ENCODE measurements around the gene HIPK3.

DNA sequence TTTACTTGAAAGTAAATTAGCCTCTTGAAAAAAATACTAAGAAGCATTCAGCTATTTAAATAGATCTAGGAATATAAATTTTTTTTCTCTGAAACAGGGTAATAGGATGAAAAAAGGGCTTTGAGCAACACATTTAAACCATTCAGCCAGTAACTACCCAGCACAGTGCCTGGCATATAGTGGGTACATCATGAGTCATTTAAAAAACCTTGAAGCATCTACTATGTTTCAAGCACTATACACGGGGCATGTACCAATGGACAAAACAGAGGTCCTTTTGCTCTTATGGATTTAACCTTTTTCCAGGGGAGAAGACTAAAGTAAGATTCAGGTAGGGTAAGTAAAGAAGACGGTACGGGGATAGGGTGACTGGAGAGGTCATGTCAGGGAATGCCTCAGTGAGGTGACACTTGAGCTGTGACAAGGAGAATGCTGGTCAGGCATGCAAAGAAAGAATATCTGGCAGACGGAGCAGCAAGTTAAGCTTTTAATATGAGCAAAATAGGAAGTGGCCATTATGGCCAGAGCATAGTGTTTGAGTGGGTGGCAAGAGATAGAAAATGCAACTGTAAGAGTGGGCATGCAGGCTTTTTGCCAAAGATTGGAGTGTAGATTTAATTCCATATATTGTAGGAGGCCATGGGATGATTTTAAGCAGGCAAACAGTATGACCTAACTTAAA lies 101.1 kb downstream of the HIPK3 start:
- TF ChIP-seq, protein P1, sequence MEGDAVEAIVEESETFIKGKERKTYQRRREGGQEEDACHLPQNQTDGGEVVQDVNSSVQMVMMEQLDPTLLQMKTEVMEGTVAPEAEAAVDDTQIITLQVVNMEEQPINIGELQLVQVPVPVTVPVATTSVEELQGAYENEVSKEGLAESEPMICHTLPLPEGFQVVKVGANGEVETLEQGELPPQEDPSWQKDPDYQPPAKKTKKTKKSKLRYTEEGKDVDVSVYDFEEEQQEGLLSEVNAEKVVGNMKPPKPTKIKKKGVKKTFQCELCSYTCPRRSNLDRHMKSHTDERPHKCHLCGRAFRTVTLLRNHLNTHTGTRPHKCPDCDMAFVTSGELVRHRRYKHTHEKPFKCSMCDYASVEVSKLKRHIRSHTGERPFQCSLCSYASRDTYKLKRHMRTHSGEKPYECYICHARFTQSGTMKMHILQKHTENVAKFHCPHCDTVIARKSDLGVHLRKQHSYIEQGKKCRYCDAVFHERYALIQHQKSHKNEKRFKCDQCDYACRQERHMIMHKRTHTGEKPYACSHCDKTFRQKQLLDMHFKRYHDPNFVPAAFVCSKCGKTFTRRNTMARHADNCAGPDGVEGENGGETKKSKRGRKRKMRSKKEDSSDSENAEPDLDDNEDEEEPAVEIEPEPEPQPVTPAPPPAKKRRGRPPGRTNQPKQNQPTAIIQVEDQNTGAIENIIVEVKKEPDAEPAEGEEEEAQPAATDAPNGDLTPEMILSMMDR (conservative IDR thresholded peaks at IDR 0.05; ENCODE audit: low read depth in 2 of 2), result no peak
- TF ChIP-seq EZH2 (IDR thresholded peaks at IDR 0.05; ENCODE audit: low read depth, unreplicated experiment) (no peak), EZH2phosphoT487 (IDR thresholded peaks at IDR 0.05; ENCODE audit: unreplicated experiment) (no peak), NANOG (IDR thresholded peaks at IDR 0.05; ENCODE audit: borderline replicate concordance) (no peak), ZNF331 (CRISPR knock-in tag; IDR thresholded peaks at IDR 0.05; ENCODE audit: low read depth) (no peak), ZNF114 (CRISPR knock-in tag; IDR thresholded peaks at IDR 0.05) (no peak), CREB1 (CRISPR knock-in tag; IDR thresholded peaks at IDR 0.05; ENCODE audit: low read depth) (no peak), POLR2AphosphoS5 (IDR thresholded peaks at IDR 0.05; ENCODE audit: low read depth) (no peak)
- TF ChIP-seq, protein P2, sequence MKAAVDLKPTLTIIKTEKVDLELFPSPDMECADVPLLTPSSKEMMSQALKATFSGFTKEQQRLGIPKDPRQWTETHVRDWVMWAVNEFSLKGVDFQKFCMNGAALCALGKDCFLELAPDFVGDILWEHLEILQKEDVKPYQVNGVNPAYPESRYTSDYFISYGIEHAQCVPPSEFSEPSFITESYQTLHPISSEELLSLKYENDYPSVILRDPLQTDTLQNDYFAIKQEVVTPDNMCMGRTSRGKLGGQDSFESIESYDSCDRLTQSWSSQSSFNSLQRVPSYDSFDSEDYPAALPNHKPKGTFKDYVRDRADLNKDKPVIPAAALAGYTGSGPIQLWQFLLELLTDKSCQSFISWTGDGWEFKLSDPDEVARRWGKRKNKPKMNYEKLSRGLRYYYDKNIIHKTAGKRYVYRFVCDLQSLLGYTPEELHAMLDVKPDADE (IDR thresholded peaks at IDR 0.05), result no peak
- TF ChIP-seq, protein P3, sequence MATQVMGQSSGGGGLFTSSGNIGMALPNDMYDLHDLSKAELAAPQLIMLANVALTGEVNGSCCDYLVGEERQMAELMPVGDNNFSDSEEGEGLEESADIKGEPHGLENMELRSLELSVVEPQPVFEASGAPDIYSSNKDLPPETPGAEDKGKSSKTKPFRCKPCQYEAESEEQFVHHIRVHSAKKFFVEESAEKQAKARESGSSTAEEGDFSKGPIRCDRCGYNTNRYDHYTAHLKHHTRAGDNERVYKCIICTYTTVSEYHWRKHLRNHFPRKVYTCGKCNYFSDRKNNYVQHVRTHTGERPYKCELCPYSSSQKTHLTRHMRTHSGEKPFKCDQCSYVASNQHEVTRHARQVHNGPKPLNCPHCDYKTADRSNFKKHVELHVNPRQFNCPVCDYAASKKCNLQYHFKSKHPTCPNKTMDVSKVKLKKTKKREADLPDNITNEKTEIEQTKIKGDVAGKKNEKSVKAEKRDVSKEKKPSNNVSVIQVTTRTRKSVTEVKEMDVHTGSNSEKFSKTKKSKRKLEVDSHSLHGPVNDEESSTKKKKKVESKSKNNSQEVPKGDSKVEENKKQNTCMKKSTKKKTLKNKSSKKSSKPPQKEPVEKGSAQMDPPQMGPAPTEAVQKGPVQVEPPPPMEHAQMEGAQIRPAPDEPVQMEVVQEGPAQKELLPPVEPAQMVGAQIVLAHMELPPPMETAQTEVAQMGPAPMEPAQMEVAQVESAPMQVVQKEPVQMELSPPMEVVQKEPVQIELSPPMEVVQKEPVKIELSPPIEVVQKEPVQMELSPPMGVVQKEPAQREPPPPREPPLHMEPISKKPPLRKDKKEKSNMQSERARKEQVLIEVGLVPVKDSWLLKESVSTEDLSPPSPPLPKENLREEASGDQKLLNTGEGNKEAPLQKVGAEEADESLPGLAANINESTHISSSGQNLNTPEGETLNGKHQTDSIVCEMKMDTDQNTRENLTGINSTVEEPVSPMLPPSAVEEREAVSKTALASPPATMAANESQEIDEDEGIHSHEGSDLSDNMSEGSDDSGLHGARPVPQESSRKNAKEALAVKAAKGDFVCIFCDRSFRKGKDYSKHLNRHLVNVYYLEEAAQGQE (IDR thresholded peaks at IDR 0.05; ENCODE audit: unreplicated experiment), result no peak
